Occipital lobe (tissue), 2 donors: ENCODE data around the gene SERAC1. TPM values are rescaled to one million over a fixed set of nuclear protein-coding genes. Genes with fewer than 3 reads are reported as not detected.

Experiments used
- DNase-seq: peaks from one replicate; lab custom pipeline; 2025; lab: John Stamatoyannopoulos, UW
- total RNA-seq: library from RNA; depleted of rRNA; stranded (reverse); fragments of >200 nt; gene quantifications from one replicate; pipeline ENCODE4 v1.2.3, GENCODE V29; 2014

SERAC1 gene
- total RNA-seq, 1 donor from 2014 or later, result 16.8 TPM

GRCh38 chr6:158124288-158124687 lies 43.8 kb downstream of the SERAC1 start:
- DNase-seq, result no peak

DNA sequence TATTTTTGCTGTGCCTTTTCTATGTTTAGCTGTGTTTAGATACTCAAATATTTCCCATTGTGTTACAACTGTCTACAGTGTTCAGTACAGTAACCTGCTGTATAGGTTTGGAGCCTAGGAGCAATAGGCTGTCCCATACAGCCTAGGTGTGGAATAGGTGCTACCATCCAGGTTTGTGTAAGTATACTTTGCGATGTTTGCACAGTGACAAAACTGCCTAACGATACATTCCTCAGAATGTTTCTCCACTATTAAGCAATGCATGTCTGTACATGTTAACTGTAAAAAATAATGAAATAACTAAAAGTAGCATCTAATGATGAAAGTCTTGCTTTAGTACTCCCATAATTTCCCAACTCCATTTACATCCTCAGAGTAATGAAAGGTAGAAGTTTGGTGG lies 46.0 kb downstream of the SERAC1 start:
- no peak for DNase-seq

GRCh38 chr6:158121335-158121734 lies 46.7 kb downstream of the SERAC1 start:
- no peak for DNase-seq

- DNase-seq, result no peak
These were observed 49.2 kb downstream of the SERAC1 start for GRCh38 chr6:158118886-158119285.

- DNase-seq, result no peak
These were observed 52.6 kb downstream of the SERAC1 start for GRCh38 chr6:158115508-158115907.

DNA sequence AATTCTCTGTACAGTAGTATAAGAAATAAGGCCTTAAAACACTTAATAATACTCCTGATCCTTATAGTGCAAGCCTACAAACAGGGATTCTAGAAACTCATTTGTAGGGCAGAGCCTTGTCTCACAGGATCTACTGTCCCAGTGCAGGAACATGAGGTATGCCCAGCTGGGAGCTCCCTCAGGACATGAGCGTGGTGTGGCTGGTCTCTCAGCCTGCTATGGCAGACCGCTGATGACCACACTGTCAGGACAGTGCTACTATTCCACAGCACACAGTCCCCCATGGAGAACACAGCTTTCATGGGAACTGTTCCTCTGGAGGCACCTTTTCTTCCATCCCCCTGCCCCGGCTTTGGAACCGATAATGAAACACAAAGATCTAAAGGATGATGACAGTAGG lies 53.0 kb downstream of the SERAC1 start:
- no peak for DNase-seq

DNA sequence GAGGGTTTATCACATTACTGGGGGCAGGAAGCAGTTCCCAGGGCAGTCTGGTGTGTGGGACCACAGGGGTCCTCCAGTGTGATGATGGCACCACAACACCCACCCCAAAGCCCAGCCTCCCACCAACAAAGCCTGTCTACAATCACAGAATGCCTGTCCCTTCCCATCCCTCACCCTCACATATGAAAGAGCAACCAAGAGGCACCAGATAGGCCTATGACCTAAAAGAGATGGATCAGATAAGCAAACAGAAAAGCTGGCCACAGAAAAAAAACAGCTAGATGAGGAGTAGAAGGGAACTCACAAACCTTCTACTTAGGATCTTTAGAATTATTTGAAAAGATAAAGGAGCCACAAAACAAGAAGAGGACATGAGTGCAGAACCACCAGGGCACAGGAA lies 54.3 kb downstream of the SERAC1 start:
- DNase-seq, result no peak

DNA sequence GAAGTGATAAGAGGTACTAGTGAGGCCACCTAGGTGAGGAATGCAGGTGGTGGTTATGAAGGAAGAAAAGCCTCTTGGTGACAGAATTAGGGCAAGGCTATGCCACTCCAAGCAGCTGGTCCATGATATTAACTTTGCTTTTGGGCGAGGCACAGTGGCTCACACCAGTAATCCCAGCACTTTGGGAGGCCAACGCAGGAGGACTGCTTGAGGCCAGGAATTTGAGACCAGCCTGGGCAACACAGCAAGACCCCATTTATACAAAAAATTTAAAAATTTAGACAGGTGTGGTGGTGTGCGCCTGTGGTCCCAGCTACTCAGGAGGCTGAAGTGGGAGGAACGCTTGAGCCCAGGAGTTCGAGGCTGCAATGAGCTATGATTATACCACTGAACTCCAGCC lies 56.1 kb downstream of the SERAC1 start:
- DNase-seq, result no peak

DNA sequence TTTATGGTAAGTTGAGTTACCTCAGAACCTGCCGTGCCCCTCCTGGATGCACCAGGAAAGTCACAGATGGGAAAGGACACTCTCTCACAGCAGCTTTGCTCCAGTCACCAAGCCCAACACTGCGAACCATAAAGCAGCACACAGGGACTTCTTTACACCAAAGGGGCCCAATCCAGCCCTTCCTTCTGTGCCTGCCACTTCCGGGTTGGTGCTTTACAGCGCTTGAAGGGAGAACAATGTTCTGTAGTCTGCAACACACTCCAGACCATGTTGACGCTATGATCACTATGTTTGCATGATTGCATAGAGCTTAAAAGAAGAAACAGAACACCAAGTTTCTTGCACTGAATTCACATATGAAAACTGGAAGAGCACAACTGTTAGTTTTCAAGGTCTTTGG lies 57.1 kb downstream of the SERAC1 start:
- no peak for DNase-seq

DNA sequence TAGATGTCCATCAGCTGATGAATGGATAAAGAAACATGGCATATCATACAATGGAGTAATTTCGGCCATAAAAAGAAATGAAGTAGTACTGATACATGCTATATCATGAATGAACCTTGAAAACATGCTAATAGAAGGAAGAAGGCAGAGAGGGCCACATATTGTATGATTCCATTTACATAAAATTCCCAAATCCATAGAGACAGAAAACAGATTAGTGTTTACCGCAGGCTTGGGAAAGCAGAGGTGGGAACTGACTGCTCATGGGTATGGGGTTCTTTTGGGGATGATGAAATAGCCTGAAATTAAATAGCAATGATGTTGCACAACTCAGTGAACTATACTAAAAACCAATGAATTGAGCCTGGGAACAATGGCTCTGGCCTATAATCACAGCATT lies 58.3 kb downstream of the SERAC1 start:
- no peak for DNase-seq

DNA sequence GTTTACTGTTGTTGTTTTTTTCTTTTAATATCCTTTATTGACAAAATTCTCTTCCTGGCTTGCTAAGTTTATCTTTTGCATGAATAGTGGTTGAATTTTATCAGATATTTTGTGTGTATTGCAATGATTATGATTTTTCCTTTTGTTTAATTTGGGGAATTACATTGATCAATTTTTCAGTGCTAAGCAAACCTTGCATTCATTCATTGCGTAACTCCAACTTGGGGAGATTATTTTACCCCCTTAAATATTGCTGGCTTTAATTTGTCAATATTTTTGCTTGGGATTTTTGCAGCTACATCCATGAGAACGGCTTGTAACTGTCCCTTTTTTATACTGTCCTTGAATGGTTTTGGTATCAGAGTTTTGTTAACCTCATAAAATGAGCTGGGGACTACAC lies 63.4 kb downstream of the SERAC1 start:
- no peak for DNase-seq

DNA sequence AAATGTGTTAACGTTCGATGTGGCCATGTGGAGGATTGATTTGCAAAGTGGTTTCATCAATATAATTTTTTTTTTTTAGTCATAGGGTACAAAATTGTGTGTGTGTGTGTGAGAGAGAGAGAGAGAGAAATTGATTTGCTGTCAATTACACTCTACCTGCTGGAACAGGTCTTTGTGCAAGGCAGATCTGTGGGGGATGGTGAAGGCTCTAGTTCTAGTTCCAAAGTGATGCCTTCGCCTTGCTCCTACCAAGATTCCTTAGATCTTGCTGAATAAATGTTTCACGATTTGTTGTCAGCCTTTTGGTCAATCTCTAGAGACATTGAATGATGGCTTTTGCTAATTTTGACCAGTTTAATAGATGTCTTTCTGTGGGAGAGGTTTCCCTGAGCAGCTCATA lies 64.8 kb downstream of the SERAC1 start:
- no peak for DNase-seq

GRCh38 chr6:158095671-158096070 lies 72.4 kb downstream of the SERAC1 start:
- DNase-seq, result no peak

GRCh38 chr6:158095031-158095430 lies 73.0 kb downstream of the SERAC1 start:
- DNase-seq, result no peak

GRCh38 chr6:158092806-158093205 lies 75.3 kb downstream of the SERAC1 start:
- DNase-seq, result no peak

DNA sequence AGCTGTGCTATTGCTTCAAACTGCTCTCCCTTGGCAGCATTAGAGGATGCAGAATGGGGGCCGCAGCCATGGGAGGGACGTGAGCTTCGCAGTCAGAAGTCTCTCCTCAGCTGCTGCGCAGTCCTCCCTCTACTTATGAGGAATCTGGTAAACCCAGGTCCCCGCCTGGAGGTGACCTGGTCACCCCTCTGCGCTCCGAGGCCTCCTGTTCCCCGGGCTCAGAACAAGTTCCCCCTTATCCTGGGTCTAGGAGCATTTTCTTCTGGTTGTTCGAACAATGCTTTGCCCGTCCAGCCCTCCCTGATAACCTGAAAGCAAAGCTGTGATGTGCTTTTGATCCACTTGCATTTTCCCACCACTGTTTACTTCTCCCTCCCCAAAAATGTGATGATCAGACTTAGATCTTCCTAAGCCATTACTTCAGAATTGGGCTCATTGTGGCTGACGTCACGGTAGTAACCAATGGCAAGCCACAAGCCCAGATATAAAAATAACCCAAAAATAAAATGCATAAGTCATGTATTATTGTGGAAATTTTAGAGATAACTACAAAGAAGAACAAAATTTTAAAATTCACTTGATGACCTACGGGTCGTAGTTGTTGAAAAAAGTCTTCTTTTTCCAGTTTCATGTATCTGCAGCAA lies 80.7 kb downstream of the SERAC1 start:
- DNase-seq, result no peak

GRCh38 chr6:158086504-158087223 lies 81.4 kb downstream of the SERAC1 start:
- peak; percentile 16 for DNase-seq

GRCh38 chr6:158086054-158086503 lies 82.0 kb downstream of the SERAC1 start:
- no peak for DNase-seq

- DNase-seq, result no peak
These were observed 82.6 kb downstream of the SERAC1 start for GRCh38 chr6:158085261-158086053.

- DNase-seq, result no peak
These were observed 84.4 kb downstream of the SERAC1 start for GRCh38 chr6:158083455-158084325.

DNA sequence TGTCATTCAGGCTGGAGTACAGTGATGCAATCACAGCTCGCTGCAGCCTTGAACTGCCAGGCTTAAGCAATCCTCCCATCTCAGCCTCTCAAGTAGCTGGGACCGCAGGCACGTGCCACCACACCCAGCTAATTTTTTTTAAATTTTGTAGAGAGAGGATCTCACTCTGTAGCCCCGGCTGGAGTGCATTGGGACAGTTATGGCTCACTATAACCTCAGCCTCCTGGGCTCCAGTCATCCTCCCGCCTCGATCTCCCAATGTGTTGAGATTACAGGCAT lies 86.5 kb downstream of the SERAC1 start:
- DNase-seq, result no peak
